ENCODE measurements around the gene PARP12.

PARP12 gene

DNA sequence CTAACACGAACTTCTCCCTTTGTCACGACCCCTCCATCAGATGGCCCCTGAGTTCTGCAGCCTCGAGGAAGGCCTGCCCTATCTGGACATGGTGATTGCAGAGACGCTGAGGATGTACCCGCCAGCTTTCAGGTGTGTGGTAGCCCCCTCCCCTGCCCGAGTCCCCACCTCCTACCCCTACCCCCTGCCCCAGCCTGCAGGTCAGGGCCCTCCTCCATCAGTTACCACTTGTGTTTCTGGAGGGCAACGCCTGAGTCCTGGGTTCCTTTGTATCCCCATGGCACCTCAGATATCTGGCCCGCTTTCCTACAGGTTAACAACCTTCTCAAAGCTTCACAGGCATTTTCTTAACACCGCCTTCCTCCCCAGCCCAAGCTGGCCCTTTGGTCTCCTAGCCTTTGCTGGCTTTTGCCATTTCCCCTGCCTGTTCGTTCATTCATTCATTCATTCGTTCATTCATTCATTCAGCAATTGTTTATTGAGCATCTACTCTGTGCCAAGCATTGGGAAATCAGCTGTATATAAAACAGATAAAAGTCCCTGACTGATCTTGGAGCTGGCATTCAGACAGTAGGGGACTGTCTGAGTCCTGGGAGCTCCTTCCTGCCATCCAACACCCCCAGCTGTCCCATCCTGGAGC is 55.6 kb downstream of the PARP12 start:
- in situ Hi-C loops (cut with MboI; ENCODE audit: low pct_unique_long_range_greater_than_20kb, low sequenced_read_pairs, unreplicated experiment), result loop anchor here (10.0 kb wide), 2 partner anchors 362 to 512 kb away; no protein-coding TSS in a partner anchor
- TF ChIP-seq, protein P1, sequence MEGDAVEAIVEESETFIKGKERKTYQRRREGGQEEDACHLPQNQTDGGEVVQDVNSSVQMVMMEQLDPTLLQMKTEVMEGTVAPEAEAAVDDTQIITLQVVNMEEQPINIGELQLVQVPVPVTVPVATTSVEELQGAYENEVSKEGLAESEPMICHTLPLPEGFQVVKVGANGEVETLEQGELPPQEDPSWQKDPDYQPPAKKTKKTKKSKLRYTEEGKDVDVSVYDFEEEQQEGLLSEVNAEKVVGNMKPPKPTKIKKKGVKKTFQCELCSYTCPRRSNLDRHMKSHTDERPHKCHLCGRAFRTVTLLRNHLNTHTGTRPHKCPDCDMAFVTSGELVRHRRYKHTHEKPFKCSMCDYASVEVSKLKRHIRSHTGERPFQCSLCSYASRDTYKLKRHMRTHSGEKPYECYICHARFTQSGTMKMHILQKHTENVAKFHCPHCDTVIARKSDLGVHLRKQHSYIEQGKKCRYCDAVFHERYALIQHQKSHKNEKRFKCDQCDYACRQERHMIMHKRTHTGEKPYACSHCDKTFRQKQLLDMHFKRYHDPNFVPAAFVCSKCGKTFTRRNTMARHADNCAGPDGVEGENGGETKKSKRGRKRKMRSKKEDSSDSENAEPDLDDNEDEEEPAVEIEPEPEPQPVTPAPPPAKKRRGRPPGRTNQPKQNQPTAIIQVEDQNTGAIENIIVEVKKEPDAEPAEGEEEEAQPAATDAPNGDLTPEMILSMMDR (IDR thresholded peaks at IDR 0.05; ENCODE audit: extremely low read depth, insufficient read depth, missing control alignments), result no peak

DNA sequence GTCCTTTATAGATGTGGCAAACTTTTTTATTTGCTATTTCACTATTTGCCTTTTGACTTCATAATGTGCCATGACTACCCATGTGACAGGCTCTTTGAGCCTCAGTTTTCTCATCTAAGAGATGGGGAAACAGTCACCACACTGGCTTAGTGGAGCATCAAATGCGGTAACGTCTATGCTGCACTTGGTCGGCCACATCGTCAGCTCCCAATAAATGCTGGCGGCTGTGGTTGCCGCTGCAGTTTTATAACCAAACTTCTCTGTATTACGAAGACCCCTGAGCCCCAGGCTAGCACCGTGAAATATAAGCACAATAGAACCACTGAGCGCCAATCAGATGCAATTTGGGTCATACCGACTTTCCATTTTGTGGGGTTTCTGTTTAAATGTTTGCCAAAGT is 56.2 kb downstream of the PARP12 start:
- no peak for DNase-seq (ENCODE audit: low spot score)
- in situ Hi-C loops (cut with MboI; ENCODE audit: low pct_unique_long_range_greater_than_20kb, low sequenced_read_pairs, unreplicated experiment), result loop anchor here (10.0 kb wide), 2 partner anchors 362 to 512 kb away; no protein-coding TSS in a partner anchor
- TF ChIP-seq, protein P1 (IDR thresholded peaks at IDR 0.05; ENCODE audit: extremely low read depth, insufficient read depth, missing control alignments), result no peak

More for the DNA sequence above, 55.6 kb downstream of the PARP12 start:
- DNase-seq (ENCODE audit: low spot score), result no peak

DNA sequence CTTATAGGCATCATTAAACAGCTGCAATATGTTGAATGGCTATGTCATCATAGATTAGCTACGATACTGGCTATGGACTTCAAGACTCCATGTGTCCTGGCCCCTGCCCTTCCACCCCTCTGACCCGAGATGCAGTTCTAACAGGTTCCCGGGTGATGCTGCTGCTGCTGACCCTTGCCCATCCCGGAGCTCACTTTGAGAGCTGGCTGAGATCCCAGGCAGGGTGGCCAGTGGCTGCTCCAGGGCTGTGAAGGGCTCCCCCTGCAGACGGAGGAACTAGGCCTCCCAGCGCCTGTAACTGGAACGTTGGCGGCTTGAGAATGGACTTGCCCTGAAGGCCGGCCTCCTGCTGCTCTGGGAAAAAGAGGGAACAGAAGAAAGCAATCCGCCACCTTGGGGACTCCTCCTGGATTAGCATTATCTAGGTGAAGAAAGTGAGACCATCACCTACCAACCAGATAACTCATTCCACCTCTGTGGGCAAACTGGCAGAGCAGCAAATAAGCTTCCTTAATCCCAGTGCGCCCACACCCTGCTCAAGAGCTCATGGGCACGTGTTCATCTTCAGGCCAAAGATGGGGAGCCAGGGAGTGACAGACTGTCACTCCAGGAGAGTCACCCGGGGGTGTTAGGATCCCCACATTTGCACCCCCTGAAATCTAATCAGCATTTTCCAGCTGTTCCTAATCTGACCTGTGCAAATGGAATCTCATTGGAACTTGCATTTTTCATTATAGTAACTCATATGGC is 56.8 kb downstream of the PARP12 start:
- TF ChIP-seq, protein P1 (IDR thresholded peaks at IDR 0.05; ENCODE audit: extremely low read depth, insufficient read depth, missing control alignments), result peak; percentile 21
- in situ Hi-C loops (cut with MboI; ENCODE audit: low pct_unique_long_range_greater_than_20kb, low sequenced_read_pairs, unreplicated experiment), result loop anchor here (10.0 kb wide), 2 partner anchors 361 to 511 kb away; no protein-coding TSS in a partner anchor
- DNase-seq (ENCODE audit: low spot score), result no peak

DNA sequence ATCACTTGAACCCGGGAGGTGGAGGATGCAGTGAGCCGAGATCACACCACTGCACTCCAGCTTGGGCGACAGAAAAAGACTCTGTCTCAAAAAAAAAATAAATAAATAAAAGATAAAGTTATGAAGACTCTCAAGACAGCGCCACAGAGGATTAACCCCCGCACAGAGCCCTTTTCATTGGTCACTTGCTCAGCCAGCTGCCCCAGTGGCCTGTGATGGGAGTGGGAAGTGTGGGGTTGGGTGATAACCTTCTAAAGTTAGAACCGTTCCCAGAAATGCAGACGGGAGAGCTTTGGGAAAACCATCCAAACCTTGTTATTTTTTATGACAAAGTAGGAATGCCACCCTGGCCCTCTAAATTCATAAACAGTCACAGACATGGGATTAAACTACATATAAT is 57.4 kb downstream of the PARP12 start:
- in situ Hi-C loops (cut with MboI; ENCODE audit: low pct_unique_long_range_greater_than_20kb, low sequenced_read_pairs, unreplicated experiment), result loop anchor here (10.0 kb wide), 2 partner anchors 361 to 511 kb away; no protein-coding TSS in a partner anchor
- DNase-seq (ENCODE audit: low spot score), result no peak
- TF ChIP-seq, protein P1 (IDR thresholded peaks at IDR 0.05; ENCODE audit: extremely low read depth, insufficient read depth, missing control alignments), result no peak

DNA sequence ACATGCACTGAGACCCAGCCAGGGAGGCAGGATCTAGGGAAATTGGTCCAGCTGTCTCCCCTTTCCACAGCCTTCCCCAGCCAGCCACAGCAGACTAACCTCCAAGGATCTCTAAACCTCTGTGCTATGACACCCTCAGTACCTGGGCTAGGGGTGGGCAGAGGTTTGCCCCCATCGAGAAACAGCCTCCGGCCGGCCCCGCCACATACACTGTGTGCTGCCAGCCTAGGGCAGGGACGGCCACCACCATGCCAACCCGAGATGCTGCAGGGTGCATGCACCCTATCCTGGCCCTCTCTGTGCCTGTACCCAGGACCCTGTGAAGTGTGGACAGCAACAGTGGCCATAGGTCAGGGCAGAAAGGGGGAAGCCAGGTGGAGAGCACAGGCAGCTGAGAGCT is 58.1 kb downstream of the PARP12 start:
- in situ Hi-C loops (cut with MboI; ENCODE audit: low pct_unique_long_range_greater_than_20kb, low sequenced_read_pairs, unreplicated experiment), result loop anchor here (10.0 kb wide), 2 partner anchors 360 to 510 kb away; no protein-coding TSS in a partner anchor
- no peak for DNase-seq (ENCODE audit: low spot score)
- TF ChIP-seq, protein P1 (IDR thresholded peaks at IDR 0.05; ENCODE audit: extremely low read depth, insufficient read depth, missing control alignments), result no peak

DNA sequence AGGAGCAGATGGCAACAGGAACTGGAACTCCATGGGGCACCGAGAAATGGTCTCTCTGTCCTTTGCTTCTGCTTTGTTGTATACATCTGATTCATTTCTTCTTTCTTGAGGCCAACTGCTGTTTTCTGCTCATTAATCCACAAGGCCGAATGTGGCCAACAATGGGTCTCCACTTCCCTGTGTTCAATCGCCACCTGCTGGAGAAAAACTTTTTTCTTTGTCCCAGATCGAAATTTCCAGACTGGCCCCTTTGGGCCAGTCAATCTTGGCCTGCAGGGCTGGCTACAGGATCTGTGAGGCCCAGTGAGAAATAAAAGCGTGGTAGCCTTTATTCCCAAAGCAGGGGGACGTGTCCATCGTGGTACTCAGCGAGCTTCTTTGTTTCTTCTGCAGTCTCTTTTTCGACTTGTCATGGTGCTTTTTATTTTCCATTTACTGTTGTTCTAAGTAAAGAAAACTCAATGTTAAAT is 58.8 kb downstream of the PARP12 start:
- in situ Hi-C loops (cut with MboI; ENCODE audit: low pct_unique_long_range_greater_than_20kb, low sequenced_read_pairs, unreplicated experiment), result loop anchor here (10.0 kb wide), 2 partner anchors 359 to 509 kb away; no protein-coding TSS in a partner anchor
- TF ChIP-seq, protein P1 (IDR thresholded peaks at IDR 0.05; ENCODE audit: extremely low read depth, insufficient read depth, missing control alignments), result peak; percentile 57
- DNase-seq (ENCODE audit: low spot score), result peak; percentile 79
